ENCODE data around the gene ROR1. TPM values are rescaled to one million over a fixed set of nuclear protein-coding genes. Genes with fewer than 3 reads are reported as not detected.

Gene ROR1
- total RNA-seq, 1 donor from 2014 or later, result 30.3 TPM

GRCh38 chr1:63787875-63788274 lies 14.1 kb downstream of the ROR1 start:
- Histone ChIP-seq H3K27ac (peak overlapping the region; percentile 85), H3K4me1 (peaks cover 89% of the 10 kb centered on the region), H3K79me2 (ENCODE audit: low read depth) (peaks cover 100% of the 10 kb centered on the region), H3K9ac (no peak overlapping the region), H3K36me3 (no peaks in the 10 kb centered on the region), H4K20me1 (ENCODE audit: low read depth) (peaks cover 64% of the 10 kb centered on the region), H3K9me3 (ENCODE audit: low read depth) (no peaks in the 10 kb centered on the region), H3K27me3 (no peaks in the 10 kb centered on the region), H3K4me3 (peak overlapping the region; percentile 3), H2AFZ (replicated peaks) (no peak overlapping the region), H3F3A (ENCODE audit: low read depth) (peaks cover 57% of the 10 kb centered on the region), H3K4me2 (peak overlapping the region; percentile 70)
- H3K9me3 Mint-ChIP-seq, result no peaks in the 10 kb centered on the region
- TF ChIP-seq CTCF (IDR thresholded peaks at IDR 0.05) (no peak), EZH2 (IDR thresholded peaks at IDR 0.05) (no peak), EZH2phosphoT487 (IDR thresholded peaks at IDR 0.05) (no peak)
- H3K36me3 Mint-ChIP-seq, result peaks cover 7% of the 10 kb centered on the region
- H3K4me3 Mint-ChIP-seq, result no peak overlapping the region
- peaks cover 68% of the 10 kb centered on the region for H3K4me1 Mint-ChIP-seq
- H3K27me3 Mint-ChIP-seq (ENCODE audit: insufficient read depth, low read depth), result peaks cover 6% of the 10 kb centered on the region
- H3K27ac Mint-ChIP-seq, result peak overlapping the region; percentile 28
- DNase-seq (ENCODE audit: low spot score), result peak; percentile 70

- no peak overlapping the region for H2AFZ ChIP-seq (replicated peaks)
- peaks cover 6% of the 10 kb centered on the region for H3K27me3 Mint-ChIP-seq (ENCODE audit: insufficient read depth, low read depth)
- no peak overlapping the region for H3K4me3 ChIP-seq
- peaks cover 66% of the 10 kb centered on the region for H3K4me1 Mint-ChIP-seq
- H3K4me3 Mint-ChIP-seq, result no peak overlapping the region
- H3K9me3 ChIP-seq (ENCODE audit: low read depth), result no peaks in the 10 kb centered on the region
- no peak overlapping the region for H3K27ac Mint-ChIP-seq
- peaks cover 58% of the 10 kb centered on the region for H3F3A ChIP-seq (ENCODE audit: low read depth)
- H3K36me3 Mint-ChIP-seq, result peaks cover 6% of the 10 kb centered on the region
- TF ChIP-seq CTCF (IDR thresholded peaks at IDR 0.05) (no peak), EZH2 (IDR thresholded peaks at IDR 0.05) (no peak), EZH2phosphoT487 (IDR thresholded peaks at IDR 0.05) (no peak)
- peak; percentile 60 for DNase-seq (ENCODE audit: low spot score)
- H4K20me1 ChIP-seq (ENCODE audit: low read depth), result peaks cover 56% of the 10 kb centered on the region
- H3K9ac ChIP-seq, result no peak overlapping the region
- peak overlapping the region; percentile 81 for H3K27ac ChIP-seq
- H3K4me2 ChIP-seq, result peak overlapping the region; percentile 65
- H3K36me3 ChIP-seq, result no peaks in the 10 kb centered on the region
- peaks cover 100% of the 10 kb centered on the region for H3K79me2 ChIP-seq (ENCODE audit: low read depth)
- H3K27me3 ChIP-seq, result no peaks in the 10 kb centered on the region
- H3K9me3 Mint-ChIP-seq, result no peaks in the 10 kb centered on the region
- H3K4me1 ChIP-seq, result peaks cover 89% of the 10 kb centered on the region
Measured at GRCh38 chr1:63789856-63790605, 16.2 kb downstream of the ROR1 start.

GRCh38 chr1:63790989-63791388 lies 17.2 kb downstream of the ROR1 start:
- H3K4me1 Mint-ChIP-seq, result peaks cover 76% of the 10 kb centered on the region
- Histone ChIP-seq H3K27ac (peak overlapping the region; percentile 81), H3K9ac (no peak overlapping the region), H3K4me2 (peak overlapping the region; percentile 65), H3K36me3 (no peaks in the 10 kb centered on the region), H4K20me1 (ENCODE audit: low read depth) (peaks cover 64% of the 10 kb centered on the region), H3K4me3 (no peak overlapping the region), H2AFZ (replicated peaks) (no peak overlapping the region), H3F3A (ENCODE audit: low read depth) (peaks cover 58% of the 10 kb centered on the region), H3K27me3 (no peaks in the 10 kb centered on the region), H3K4me1 (peaks cover 96% of the 10 kb centered on the region), H3K9me3 (ENCODE audit: low read depth) (no peaks in the 10 kb centered on the region), H3K79me2 (ENCODE audit: low read depth) (peaks cover 100% of the 10 kb centered on the region)
- peaks cover 8% of the 10 kb centered on the region for H3K27me3 Mint-ChIP-seq (ENCODE audit: insufficient read depth, low read depth)
- DNase-seq (ENCODE audit: low spot score), result no peak
- no peaks in the 10 kb centered on the region for H3K9me3 Mint-ChIP-seq
- peaks cover 6% of the 10 kb centered on the region for H3K36me3 Mint-ChIP-seq
- no peak for TF ChIP-seq CTCF (IDR thresholded peaks at IDR 0.05)
- TF ChIP-seq EZH2 (IDR thresholded peaks at IDR 0.05), result no peak
- no peak overlapping the region for H3K4me3 Mint-ChIP-seq
- H3K27ac Mint-ChIP-seq, result peak overlapping the region; percentile 90

Data from neural progenitor cell (in vitro differentiated cells).